ENCODE measurements around the gene ADAMTS12. TPM values are rescaled to one million over a fixed set of nuclear protein-coding genes. Genes with fewer than 3 reads are reported as not detected.

The ADAMTS12 gene
- total RNA-seq, 4 donors from 2014 or later: 0.49 to 3.1 (median 2.5) TPM

DNA sequence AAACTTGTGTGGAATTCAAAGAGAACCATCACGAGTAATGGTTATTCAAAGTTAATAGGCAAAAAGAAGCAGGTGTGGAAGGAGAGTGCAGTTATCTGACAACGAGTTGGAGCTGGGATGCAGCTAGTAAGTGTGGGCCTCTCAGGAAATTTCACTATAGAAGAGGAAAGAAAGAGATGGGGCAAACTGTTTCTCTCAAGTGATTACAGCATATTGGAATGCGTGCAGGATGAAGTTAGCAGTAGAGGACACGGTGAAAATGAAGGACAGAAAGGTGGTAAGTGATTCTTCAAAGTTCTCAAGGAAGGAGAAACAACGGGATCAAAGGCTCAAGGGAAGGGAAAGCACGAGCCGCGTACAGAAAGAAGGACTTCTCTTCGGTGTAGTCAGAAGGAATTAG is 84.0 kb downstream of the ADAMTS12 start:
- TF ChIP-seq, protein P1, sequence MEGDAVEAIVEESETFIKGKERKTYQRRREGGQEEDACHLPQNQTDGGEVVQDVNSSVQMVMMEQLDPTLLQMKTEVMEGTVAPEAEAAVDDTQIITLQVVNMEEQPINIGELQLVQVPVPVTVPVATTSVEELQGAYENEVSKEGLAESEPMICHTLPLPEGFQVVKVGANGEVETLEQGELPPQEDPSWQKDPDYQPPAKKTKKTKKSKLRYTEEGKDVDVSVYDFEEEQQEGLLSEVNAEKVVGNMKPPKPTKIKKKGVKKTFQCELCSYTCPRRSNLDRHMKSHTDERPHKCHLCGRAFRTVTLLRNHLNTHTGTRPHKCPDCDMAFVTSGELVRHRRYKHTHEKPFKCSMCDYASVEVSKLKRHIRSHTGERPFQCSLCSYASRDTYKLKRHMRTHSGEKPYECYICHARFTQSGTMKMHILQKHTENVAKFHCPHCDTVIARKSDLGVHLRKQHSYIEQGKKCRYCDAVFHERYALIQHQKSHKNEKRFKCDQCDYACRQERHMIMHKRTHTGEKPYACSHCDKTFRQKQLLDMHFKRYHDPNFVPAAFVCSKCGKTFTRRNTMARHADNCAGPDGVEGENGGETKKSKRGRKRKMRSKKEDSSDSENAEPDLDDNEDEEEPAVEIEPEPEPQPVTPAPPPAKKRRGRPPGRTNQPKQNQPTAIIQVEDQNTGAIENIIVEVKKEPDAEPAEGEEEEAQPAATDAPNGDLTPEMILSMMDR (IDR thresholded peaks at IDR 0.05 in 4 of 5, conservative IDR thresholded peaks at IDR 0.05 in 1 of 5): no peak
- no peak for TF ChIP-seq POLR2A (IDR thresholded peaks at IDR 0.05)
- H3K4me3 ChIP-seq: no peak overlapping the region
- no peaks in the 10 kb centered on the region for H3K4me1 ChIP-seq
- in situ Hi-C loops (cut with MboI; ENCODE audit: low sequenced_read_pairs in 4 of 4) (no loop called here), intact Hi-C loops (cut with DNase I; ENCODE audit: low total_unique reads) (no loop called here)
- no peak for DNase-seq
- H3K36me3 ChIP-seq: no peaks in the 10 kb centered on the region
- no peaks in the 10 kb centered on the region for H3K9me3 ChIP-seq
- no peak for ATAC-seq
- H3K27me3 ChIP-seq: no peaks in the 10 kb centered on the region
- no peak overlapping the region for H3K27ac ChIP-seq

- Histone ChIP-seq H3K27me3 (no peaks in the 10 kb centered on the region), H3K4me1 (no peaks in the 10 kb centered on the region), H3K9me3 (no peaks in the 10 kb centered on the region), H3K36me3 (no peaks in the 10 kb centered on the region), H3K4me3 (no peak overlapping the region), H3K27ac (peak overlapping the region in 1 of 4 donors; percentile 29)
- ATAC-seq: no peak
- no peak for DNase-seq
- no peak for TF ChIP-seq POLR2A (IDR thresholded peaks at IDR 0.05)
- TF ChIP-seq, protein P1 (IDR thresholded peaks at IDR 0.05 in 4 of 5, conservative IDR thresholded peaks at IDR 0.05 in 1 of 5): no peak
- intact Hi-C loops (cut with DNase I; ENCODE audit: low total_unique reads): no loop called here
- in situ Hi-C loops (cut with MboI; ENCODE audit: low sequenced_read_pairs in 4 of 4): no loop called here
These were observed 84.9 kb downstream of the ADAMTS12 start for GRCh38 chr5:33806738-33807442.

DNA sequence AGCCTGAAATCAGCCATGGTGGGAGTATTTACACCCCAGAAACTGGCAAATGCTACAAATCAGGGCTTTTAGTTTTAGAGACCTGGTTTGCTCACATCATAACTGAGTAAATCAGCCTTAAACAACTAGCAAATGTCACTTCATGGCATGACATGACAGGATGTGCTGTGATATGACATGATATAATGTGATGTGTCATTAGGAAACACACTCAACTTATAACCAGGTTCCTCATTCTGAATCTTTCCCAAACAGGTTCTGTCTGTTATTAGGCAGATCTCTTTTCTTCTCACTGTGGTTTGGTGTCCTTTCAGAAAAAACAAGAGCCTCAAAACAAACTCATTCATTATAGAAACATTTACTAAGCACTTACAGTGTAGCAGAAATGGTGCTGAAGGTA is 90.5 kb downstream of the ADAMTS12 start:
- Histone ChIP-seq H3K4me3 (no peak overlapping the region), H3K27ac (no peak overlapping the region), H3K27me3 (no peaks in the 10 kb centered on the region), H3K9me3 (no peaks in the 10 kb centered on the region), H3K4me1 (no peaks in the 10 kb centered on the region), H3K36me3 (no peaks in the 10 kb centered on the region)
- ATAC-seq (no peak), DNase-seq (no peak)
- no peak for TF ChIP-seq POLR2A (IDR thresholded peaks at IDR 0.05)
- TF ChIP-seq, protein P1 (IDR thresholded peaks at IDR 0.05 in 4 of 5, conservative IDR thresholded peaks at IDR 0.05 in 1 of 5): no peak
- intact Hi-C loops (cut with DNase I; ENCODE audit: low total_unique reads): no loop called here
- in situ Hi-C loops (cut with MboI; ENCODE audit: low sequenced_read_pairs in 4 of 4): no loop called here

- ATAC-seq (no peak), DNase-seq (no peak)
- H3K4me1 ChIP-seq: no peaks in the 10 kb centered on the region
- TF ChIP-seq, protein P1 (IDR thresholded peaks at IDR 0.05 in 4 of 5, conservative IDR thresholded peaks at IDR 0.05 in 1 of 5): no peak
- TF ChIP-seq POLR2A (IDR thresholded peaks at IDR 0.05): no peak
- no peaks in the 10 kb centered on the region for H3K36me3 ChIP-seq
- no peaks in the 10 kb centered on the region for H3K27me3 ChIP-seq
- H3K27ac ChIP-seq: no peak overlapping the region
- in situ Hi-C loops (cut with MboI; ENCODE audit: low sequenced_read_pairs in 4 of 4): no loop called here
- H3K9me3 ChIP-seq: no peaks in the 10 kb centered on the region
- intact Hi-C loops (cut with DNase I; ENCODE audit: low total_unique reads): no loop called here
- H3K4me3 ChIP-seq: no peak overlapping the region
These were observed 91.4 kb downstream of the ADAMTS12 start for GRCh38 chr5:33800241-33800950.
